ENCODE data around the gene PSMC1.

DNA sequence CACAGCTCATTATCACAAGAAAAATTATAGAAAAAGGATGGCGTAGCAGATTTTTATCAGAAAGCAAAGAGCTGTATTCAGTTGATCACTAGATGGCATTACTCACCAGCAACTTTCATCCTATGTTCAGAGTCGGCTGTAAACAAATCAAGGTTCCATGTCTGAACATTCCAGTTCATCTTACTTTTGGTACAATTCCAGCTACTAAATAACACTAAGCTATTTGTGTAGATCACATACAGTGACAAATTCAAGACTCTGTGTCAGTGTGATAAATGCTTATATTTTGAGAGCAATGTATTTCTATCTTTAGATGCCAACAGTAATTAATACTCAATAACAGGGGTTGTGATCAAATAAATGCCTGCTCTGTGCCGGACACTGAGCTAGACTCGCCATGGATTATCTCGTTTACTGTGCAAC lies 45.3 kb downstream of the PSMC1 start:
- TF ChIP-seq, protein P1, sequence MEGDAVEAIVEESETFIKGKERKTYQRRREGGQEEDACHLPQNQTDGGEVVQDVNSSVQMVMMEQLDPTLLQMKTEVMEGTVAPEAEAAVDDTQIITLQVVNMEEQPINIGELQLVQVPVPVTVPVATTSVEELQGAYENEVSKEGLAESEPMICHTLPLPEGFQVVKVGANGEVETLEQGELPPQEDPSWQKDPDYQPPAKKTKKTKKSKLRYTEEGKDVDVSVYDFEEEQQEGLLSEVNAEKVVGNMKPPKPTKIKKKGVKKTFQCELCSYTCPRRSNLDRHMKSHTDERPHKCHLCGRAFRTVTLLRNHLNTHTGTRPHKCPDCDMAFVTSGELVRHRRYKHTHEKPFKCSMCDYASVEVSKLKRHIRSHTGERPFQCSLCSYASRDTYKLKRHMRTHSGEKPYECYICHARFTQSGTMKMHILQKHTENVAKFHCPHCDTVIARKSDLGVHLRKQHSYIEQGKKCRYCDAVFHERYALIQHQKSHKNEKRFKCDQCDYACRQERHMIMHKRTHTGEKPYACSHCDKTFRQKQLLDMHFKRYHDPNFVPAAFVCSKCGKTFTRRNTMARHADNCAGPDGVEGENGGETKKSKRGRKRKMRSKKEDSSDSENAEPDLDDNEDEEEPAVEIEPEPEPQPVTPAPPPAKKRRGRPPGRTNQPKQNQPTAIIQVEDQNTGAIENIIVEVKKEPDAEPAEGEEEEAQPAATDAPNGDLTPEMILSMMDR (IDR thresholded peaks at IDR 0.05; ENCODE audit: insufficient read depth, low read length, poor library complexity, severe bottlenecking), result no peak
- TF ChIP-seq EZH2phosphoT487 (conservative IDR thresholded peaks at IDR 0.05; ENCODE audit: low read length), result no peak
